ENCODE results near the gene ANKRD13B.

GRCh38 chr17:29566473-29567303 is 26.2 kb upstream of the ANKRD13B start, which contains the start of gene ABHD15:
- TF ChIP-seq, protein P1, sequence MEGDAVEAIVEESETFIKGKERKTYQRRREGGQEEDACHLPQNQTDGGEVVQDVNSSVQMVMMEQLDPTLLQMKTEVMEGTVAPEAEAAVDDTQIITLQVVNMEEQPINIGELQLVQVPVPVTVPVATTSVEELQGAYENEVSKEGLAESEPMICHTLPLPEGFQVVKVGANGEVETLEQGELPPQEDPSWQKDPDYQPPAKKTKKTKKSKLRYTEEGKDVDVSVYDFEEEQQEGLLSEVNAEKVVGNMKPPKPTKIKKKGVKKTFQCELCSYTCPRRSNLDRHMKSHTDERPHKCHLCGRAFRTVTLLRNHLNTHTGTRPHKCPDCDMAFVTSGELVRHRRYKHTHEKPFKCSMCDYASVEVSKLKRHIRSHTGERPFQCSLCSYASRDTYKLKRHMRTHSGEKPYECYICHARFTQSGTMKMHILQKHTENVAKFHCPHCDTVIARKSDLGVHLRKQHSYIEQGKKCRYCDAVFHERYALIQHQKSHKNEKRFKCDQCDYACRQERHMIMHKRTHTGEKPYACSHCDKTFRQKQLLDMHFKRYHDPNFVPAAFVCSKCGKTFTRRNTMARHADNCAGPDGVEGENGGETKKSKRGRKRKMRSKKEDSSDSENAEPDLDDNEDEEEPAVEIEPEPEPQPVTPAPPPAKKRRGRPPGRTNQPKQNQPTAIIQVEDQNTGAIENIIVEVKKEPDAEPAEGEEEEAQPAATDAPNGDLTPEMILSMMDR (IDR thresholded peaks at IDR 0.05), result no peak
- TF ChIP-seq EZH2 (IDR thresholded peaks at IDR 0.05), result peak; percentile 91
- peak; percentile 85 for TF ChIP-seq EZH2phosphoT487 (IDR thresholded peaks at IDR 0.05)
